ENCODE measurements around the gene INTU.

INTU gene

GRCh38 chr4:127616898-127617297, 15.9 kb upstream of the INTU start:
- H3K27me3 ChIP-seq (replicated peaks; ENCODE audit: insufficient read depth, low read length), result no peaks in the 10 kb centered on the region
- H3F3A ChIP-seq (ENCODE audit: insufficient read depth, low read length), result no peaks in the 10 kb centered on the region

GRCh38 chr4:127618427-127618826, 14.3 kb upstream of the INTU start:
- Histone ChIP-seq H3K27me3 (replicated peaks; ENCODE audit: insufficient read depth, low read length) (no peaks in the 10 kb centered on the region), H3K4me2 (ENCODE audit: low read depth, low read length) (no peak overlapping the region), H3K27ac (ENCODE audit: low read length) (no peak overlapping the region), H3K4me3 (ENCODE audit: low read length) (no peak overlapping the region), H4K20me1 (ENCODE audit: insufficient read depth, low read length) (no peaks in the 10 kb centered on the region), H3K36me3 (replicated peaks; ENCODE audit: insufficient read depth, low read length) (no peaks in the 10 kb centered on the region), H3K79me2 (ENCODE audit: low read length) (no peaks in the 10 kb centered on the region), H3K4me1 (ENCODE audit: low read length) (no peaks in the 10 kb centered on the region), H3K9me2 (replicated peaks; ENCODE audit: insufficient read depth, low read length) (no peaks in the 10 kb centered on the region), H3K9ac (ENCODE audit: low read length) (no peak overlapping the region), H3F3A (ENCODE audit: insufficient read depth, low read length) (no peaks in the 10 kb centered on the region), H2AFZ (ENCODE audit: low read length) (no peak overlapping the region), H3K9me3 (replicated peaks; ENCODE audit: insufficient read depth, low read length) (no peaks in the 10 kb centered on the region)
- no peak for DNase-seq
- no peak for TF ChIP-seq CTCF (IDR thresholded peaks at IDR 0.05; ENCODE audit: low read length)
- TF ChIP-seq EZH2phosphoT487 (IDR thresholded peaks at IDR 0.05; ENCODE audit: low read length), result no peak
- no peak for TF ChIP-seq EZH2 (optimal IDR thresholded peaks at IDR 0.05; ENCODE audit: low read depth, low read length)

More at GRCh38 chr4:127616898-127617297, 15.9 kb upstream of the INTU start:
- no peak overlapping the region for H3K4me3 ChIP-seq (ENCODE audit: low read length)
- no peaks in the 10 kb centered on the region for H3K79me2 ChIP-seq (ENCODE audit: low read length)
- no peak overlapping the region for H3K27ac ChIP-seq (ENCODE audit: low read length)
- H2AFZ ChIP-seq (ENCODE audit: low read length), result no peak overlapping the region
- no peaks in the 10 kb centered on the region for H3K4me1 ChIP-seq (ENCODE audit: low read length)
- TF ChIP-seq EZH2phosphoT487 (IDR thresholded peaks at IDR 0.05; ENCODE audit: low read length) (no peak), EZH2 (optimal IDR thresholded peaks at IDR 0.05; ENCODE audit: low read depth, low read length) (no peak), CTCF (IDR thresholded peaks at IDR 0.05; ENCODE audit: low read length) (no peak)
- no peaks in the 10 kb centered on the region for H4K20me1 ChIP-seq (ENCODE audit: insufficient read depth, low read length)
- no peaks in the 10 kb centered on the region for H3K36me3 ChIP-seq (replicated peaks; ENCODE audit: insufficient read depth, low read length)
- no peaks in the 10 kb centered on the region for H3K9me3 ChIP-seq (replicated peaks; ENCODE audit: insufficient read depth, low read length)
- no peak overlapping the region for H3K4me2 ChIP-seq (ENCODE audit: low read depth, low read length)
- DNase-seq, result no peak
- H3K9ac ChIP-seq (ENCODE audit: low read length), result no peak overlapping the region
- H3K9me2 ChIP-seq (replicated peaks; ENCODE audit: insufficient read depth, low read length), result no peaks in the 10 kb centered on the region

- TF ChIP-seq EZH2 (optimal IDR thresholded peaks at IDR 0.05; ENCODE audit: low read depth, low read length) (no peak), EZH2phosphoT487 (IDR thresholded peaks at IDR 0.05; ENCODE audit: low read length) (no peak), CTCF (IDR thresholded peaks at IDR 0.05; ENCODE audit: low read length) (no peak)
These were observed 10.2 kb upstream of the INTU start for GRCh38 chr4:127622621-127622920.

More at GRCh38 chr4:127622621-127622920, 10.2 kb upstream of the INTU start:
- Histone ChIP-seq H3K4me1 (ENCODE audit: low read length) (no peaks in the 10 kb centered on the region), H3K79me2 (ENCODE audit: low read length) (no peaks in the 10 kb centered on the region), H3K9ac (ENCODE audit: low read length) (no peak overlapping the region), H4K20me1 (ENCODE audit: insufficient read depth, low read length) (no peaks in the 10 kb centered on the region), H3K4me3 (ENCODE audit: low read length) (no peak overlapping the region), H3F3A (ENCODE audit: insufficient read depth, low read length) (no peaks in the 10 kb centered on the region), H3K27me3 (replicated peaks; ENCODE audit: insufficient read depth, low read length) (no peaks in the 10 kb centered on the region), H3K9me3 (replicated peaks; ENCODE audit: insufficient read depth, low read length) (no peaks in the 10 kb centered on the region), H2AFZ (ENCODE audit: low read length) (no peak overlapping the region), H3K27ac (ENCODE audit: low read length) (no peak overlapping the region), H3K4me2 (ENCODE audit: low read depth, low read length) (no peak overlapping the region), H3K9me2 (replicated peaks; ENCODE audit: insufficient read depth, low read length) (no peaks in the 10 kb centered on the region), H3K36me3 (replicated peaks; ENCODE audit: insufficient read depth, low read length) (no peaks in the 10 kb centered on the region)
- no peak for DNase-seq
